IMR-90 (cell line): ENCODE results near the gene ARL8B. TPM values are rescaled to one million over a fixed set of nuclear protein-coding genes. Genes with fewer than 3 reads are reported as not detected.

Source experiments
- ATAC-seq: fragments of 200-7000 bp; cut with Tn5 transposase; 2 replicates; pipeline ENCODE4 v1.9.1; 2020; ENCODE audit warnings: low read depth, mild to moderate bottlenecking, moderate library complexity
- BruUV-seq: library from RNA; stranded (reverse); fragments of 400-500 nt; replicated peaks from 2 replicates; lab custom pipeline; 2021; lab: Mats Ljungman, UMichigan
- CTCF ChIA-PET: fragments of 300-600 bp; formaldehyde crosslinking; extraction: SDS; loops from one replicate; lab custom pipeline; 2021; ENCODE audit warnings: antibody characterized with exemption; lab: Yijun Ruan, JAX
- POLR2A ChIA-PET: fragments of 300-600 bp; sonication (Branson Sonifier 250); formaldehyde crosslinking; loops from one replicate; lab custom pipeline; 2022; ENCODE audit warnings: antibody characterized with exemption; ENCODE audit not compliant: unreplicated experiment; lab: Charles Lee
- DNase-seq: peaks from one replicate; pipeline ENCODE4 v3.0.0; 2013
- H2AFZ ChIP-seq: replicated peaks from 2 replicates; pipeline ENCODE3; 2013; ENCODE audit warnings: low read length, mild to moderate bottlenecking; ENCODE audit not compliant: poor library complexity
- H2AK5ac ChIP-seq: 2 replicates; pipeline ENCODE4 v1.6.1; 2013; ENCODE audit warnings: low read depth, low read length, inconsistent platforms
- H2AK9ac ChIP-seq: replicated peaks from 2 replicates; pipeline ENCODE3; 2013; ENCODE audit warnings: mild to moderate bottlenecking, low read depth, low read length, moderate library complexity; ENCODE audit not compliant: poor library complexity
- H2BK120ac ChIP-seq: 2 replicates; pipeline ENCODE4 v1.6.1; 2013; ENCODE audit warnings: low read depth, low read length, inconsistent platforms
- H2BK15ac ChIP-seq: 3 replicates; pipeline ENCODE4 v1.6.1; 2013; ENCODE audit warnings: low read depth, low read length, inconsistent platforms
- H2BK20ac ChIP-seq: 2 replicates; pipeline ENCODE4 v1.6.1; 2013; ENCODE audit warnings: low read depth, mild to moderate bottlenecking, inconsistent platforms, low read length, moderate library complexity
- H2BK5ac ChIP-seq: 2 replicates; pipeline ENCODE4 v1.6.1; 2013; ENCODE audit warnings: mild to moderate bottlenecking, low read depth, low read length, inconsistent platforms; ENCODE audit not compliant: poor library complexity, severe bottlenecking
- H3K14ac ChIP-seq: replicated peaks from 2 replicates; pipeline ENCODE4 v1.6.1; 2013; ENCODE audit warnings: low read depth, low read length, inconsistent platforms
- H3K18ac ChIP-seq: 2 replicates; pipeline ENCODE4 v1.6.1; 2013; ENCODE audit warnings: low read depth, low read length, control low read depth
- H3K23ac ChIP-seq: 2 replicates; pipeline ENCODE4 v1.6.1; 2013; ENCODE audit warnings: low read depth, low read length, inconsistent platforms
- H3K27ac ChIP-seq: 2 replicates; pipeline ENCODE4 v1.5.1; 2013; ENCODE audit warnings: mild to moderate bottlenecking, control low read depth, low read length; ENCODE audit not compliant: insufficient read depth
- H3K27me3 ChIP-seq: 2 replicates; pipeline ENCODE4 v1.6.1; 2013; ENCODE audit warnings: low read length; ENCODE audit not compliant: control insufficient read depth, insufficient read depth
- H3K36me3 ChIP-seq: 2 replicates; pipeline ENCODE4 v1.6.1; 2013; ENCODE audit warnings: low read length, mixed read lengths; ENCODE audit not compliant: control insufficient read depth, insufficient read depth
- H3K4ac ChIP-seq: 2 replicates; pipeline ENCODE4 v1.6.1; 2013; ENCODE audit warnings: low read depth, low read length, inconsistent platforms
- H3K4me1 ChIP-seq: 2 replicates; pipeline ENCODE4 v1.6.1; 2013; ENCODE audit warnings: low read length, mixed read lengths; ENCODE audit not compliant: control insufficient read depth, insufficient read depth
- H3K4me2 ChIP-seq: 2 replicates; pipeline ENCODE4 v1.6.1; 2013; ENCODE audit warnings: low read depth, mild to moderate bottlenecking, control low read depth, low read length, moderate library complexity
- H3K4me3 ChIP-seq: 2 replicates; pipeline ENCODE4 v1.5.1; 2013; ENCODE audit warnings: low read depth, mild to moderate bottlenecking, control low read depth, low read length, moderate library complexity; ENCODE audit not compliant: insufficient read depth
- H3K56ac ChIP-seq: 2 replicates; pipeline ENCODE4 v1.6.1; 2013; ENCODE audit warnings: low read length, inconsistent platforms; ENCODE audit not compliant: insufficient read depth; ENCODE audit errors: extremely low read depth
- H3K79me1 ChIP-seq, 2 experiments: 2 replicates each; pipeline ENCODE4 v1.6.1; 2013; ENCODE audit warnings: low read length in 2 of 2, inconsistent platforms in 1 of 2, low read depth in 1 of 2
- H3K9ac ChIP-seq: 2 replicates; pipeline ENCODE4 v1.6.1; 2013; ENCODE audit warnings: low read depth, low read length, control low read depth
- H3K9me1 ChIP-seq: 2 replicates; pipeline ENCODE4 v1.6.1; 2013; ENCODE audit warnings: low read length, inconsistent platforms; ENCODE audit not compliant: insufficient read depth
- H3K9me3 ChIP-seq: 2 replicates; pipeline ENCODE4 v1.6.1; 2013; ENCODE audit warnings: low read length; ENCODE audit not compliant: control insufficient read depth, insufficient read depth
- H4K20me1 ChIP-seq: 2 replicates; pipeline ENCODE4 v1.6.1; 2013; ENCODE audit warnings: low read length, inconsistent platforms; ENCODE audit not compliant: insufficient read depth
- H4K5ac ChIP-seq: 2 replicates; pipeline ENCODE4 v1.6.1; 2013; ENCODE audit warnings: mild to moderate bottlenecking, low read depth, low read length, control low read depth
- H4K8ac ChIP-seq, 2 experiments: 2 replicates each; pipeline ENCODE4 v1.6.1; 2013; ENCODE audit warnings: low read depth in 2 of 2, low read length in 2 of 2, control low read depth in 1 of 2, inconsistent platforms in 1 of 2
- H4K91ac ChIP-seq: 2 replicates; pipeline ENCODE4 v1.6.1; 2013; ENCODE audit warnings: low read depth, low read length, inconsistent platforms; ENCODE audit not compliant: insufficient read depth
- CEBPB ChIP-seq: IDR thresholded peaks from 2 replicates; pipeline ENCODE4 v1.6.1; 2012; ENCODE audit warnings: low read depth, low read length, improper control_type of control experiment
- MAFK ChIP-seq: IDR thresholded peaks from 2 replicates; pipeline ENCODE4 v1.6.1; 2012; ENCODE audit warnings: low read depth, low read length, improper control_type of control experiment
- WGBS, 2 experiments: methylation state at CpG; one replicate each; pipeline versions ENCODE4 v1.1.5 to v1.1.7; 2013; ENCODE audit warnings: missing lambda C conversion rate in 2 of 2; ENCODE audit not compliant: insufficient read length in 1 of 2; ENCODE audit errors: extremely low coverage in 2 of 2; 5-methylcytosine and 5-hydroxymethylcytosine counted together
- dilution Hi-C: fragments of 300-500 bp; cut with HindIII; formaldehyde crosslinking; loops from one replicate; pipeline ENCODE4 v1.14.3; 2018; ENCODE audit warnings: low sequenced_read_pairs; ENCODE audit not compliant: unreplicated experiment
- in situ Hi-C: fragments of 300-500 bp; cut with MboI; formaldehyde crosslinking; loops from 3 replicates; pipeline ENCODE4 v1.14.3; 2019; ENCODE audit warnings: low sequenced_read_pairs, inconsistent platforms, mixed read lengths
- intact Hi-C: fragments of 100-400 bp; cut with micrococcal nuclease; formaldehyde crosslinking; loops from 2 replicates; pipeline ENCODE4 v1.10.0; 2022
- polyA plus RNA-seq, 3 experiments: library from polyadenylated mRNA; depleted of rRNA; stranded (reverse); fragments of >200 nt; gene quantifications; 2 replicates each; pipeline ENCODE4 v1.2.3, GENCODE V29; 2012; ENCODE audit warnings: low replicate concordance in 1 of 3
- total RNA-seq: library from RNA; depleted of rRNA; stranded (reverse); fragments of >200 nt; gene quantifications from 2 replicates; pipeline ENCODE4 v1.2.3, GENCODE V29; 2012

ARL8B gene
- total and polyA plus RNA-seq, 2 of the 4 experiments (the other 2 are of a cell fraction) = 32.3 to 47.0 TPM

GRCh38 chr3:5115506-5116162, 6.5 kb upstream of the ARL8B start:
- Histone ChIP-seq H3K4me2 (no peak overlapping the region), H3K18ac (no peak overlapping the region), H3K23ac (no peak overlapping the region), H3K4ac (no peak overlapping the region), H3K14ac (no peak overlapping the region), H3K4me3 (no peak overlapping the region), H3K79me1 (no peaks in the 10 kb centered on the region), H2AK9ac (no peak overlapping the region), H2BK15ac (no peak overlapping the region), H2BK120ac (no peak overlapping the region), H3K27ac (no peak overlapping the region), H3K27me3 (no peaks in the 10 kb centered on the region), H2AFZ (peak overlapping the region; percentile 14), H2AK5ac (no peak overlapping the region), H4K20me1 (no peaks in the 10 kb centered on the region), H3K4me1 (no peaks in the 10 kb centered on the region), H3K56ac (no peak overlapping the region), H3K36me3 (no peaks in the 10 kb centered on the region), H4K91ac (no peak overlapping the region), H4K5ac (no peak overlapping the region), H3K9me3 (no peaks in the 10 kb centered on the region), H2BK20ac (no peak overlapping the region), H3K9ac (no peak overlapping the region), H2BK5ac (no peak overlapping the region), H4K8ac (no peak overlapping the region), H3K9me1 (no peaks in the 10 kb centered on the region)
- TF ChIP-seq MAFK (no peak), CEBPB (no peak)
- ChIA-PET POLR2A (no interaction called here), CTCF (no interaction called here)
- DNase-seq (peak; percentile 15), ATAC-seq (peak; percentile 51)
- in situ Hi-C loops = no loop called here
- dilution Hi-C loops = no loop called here
- no TSS peak for BruUV-seq
- WGBS, 2 experiments = 11% methylated on average over 1 of the region's 6 CpGs; no CpG with 5 or more reads in 1 of the 2 experiments
- intact Hi-C loops = no loop called here
